ENCODE measurements around the gene NT5DC3. TPM values are rescaled to one million over a fixed set of nuclear protein-coding genes. Genes with fewer than 3 reads are reported as not detected.

The NT5DC3 gene
- total and polyA plus RNA-seq, 9 of the 15 experiments (the other 6 are each of a cell fraction or from before 2014, with no cell fraction given): 6.3 to 33.5 (median 24.5) TPM

DNA sequence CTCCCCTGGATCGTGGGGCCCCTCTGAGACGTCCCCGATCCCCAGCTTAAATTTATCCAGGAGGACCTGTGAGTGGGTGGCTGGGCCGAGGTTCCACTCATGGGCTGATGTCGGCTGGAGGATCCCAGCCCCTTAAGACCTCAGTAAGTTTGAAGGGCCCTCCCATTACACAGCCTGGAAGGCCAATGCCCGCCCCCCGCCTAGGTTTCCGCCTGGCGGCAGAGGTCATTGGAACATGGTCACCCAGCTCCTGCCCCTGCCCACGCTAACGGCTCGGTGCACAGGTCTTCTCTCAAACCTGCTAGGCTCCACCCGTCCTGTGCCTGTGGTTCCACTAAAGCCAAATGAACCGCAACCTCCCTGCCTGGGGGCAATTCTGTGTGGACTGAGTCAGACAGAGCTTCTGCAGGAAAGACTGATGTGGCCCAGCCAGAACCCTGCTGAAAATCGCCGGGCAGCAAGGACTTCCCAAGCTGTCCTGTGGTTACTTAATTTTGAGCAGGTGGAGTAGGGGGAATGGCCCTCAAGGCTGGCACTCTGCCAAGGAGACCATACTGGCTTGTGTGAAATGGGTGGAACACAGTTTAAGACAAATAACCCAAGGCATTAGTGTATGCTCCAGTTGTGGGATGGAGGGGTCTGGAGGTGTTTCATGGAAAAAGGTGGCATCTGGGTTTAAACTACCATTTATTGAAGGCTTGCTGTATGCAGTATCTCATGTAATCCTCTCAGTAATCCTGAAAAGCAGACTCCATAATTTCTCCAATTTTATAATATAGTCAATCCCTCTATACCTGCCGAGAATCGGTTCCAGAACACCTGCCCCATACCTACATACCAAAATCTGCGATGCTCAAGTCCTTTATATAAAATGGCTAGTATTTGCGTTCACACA is 903 bp upstream of the NT5DC3 start (continued):
- TF ChIP-seq, protein P1, sequence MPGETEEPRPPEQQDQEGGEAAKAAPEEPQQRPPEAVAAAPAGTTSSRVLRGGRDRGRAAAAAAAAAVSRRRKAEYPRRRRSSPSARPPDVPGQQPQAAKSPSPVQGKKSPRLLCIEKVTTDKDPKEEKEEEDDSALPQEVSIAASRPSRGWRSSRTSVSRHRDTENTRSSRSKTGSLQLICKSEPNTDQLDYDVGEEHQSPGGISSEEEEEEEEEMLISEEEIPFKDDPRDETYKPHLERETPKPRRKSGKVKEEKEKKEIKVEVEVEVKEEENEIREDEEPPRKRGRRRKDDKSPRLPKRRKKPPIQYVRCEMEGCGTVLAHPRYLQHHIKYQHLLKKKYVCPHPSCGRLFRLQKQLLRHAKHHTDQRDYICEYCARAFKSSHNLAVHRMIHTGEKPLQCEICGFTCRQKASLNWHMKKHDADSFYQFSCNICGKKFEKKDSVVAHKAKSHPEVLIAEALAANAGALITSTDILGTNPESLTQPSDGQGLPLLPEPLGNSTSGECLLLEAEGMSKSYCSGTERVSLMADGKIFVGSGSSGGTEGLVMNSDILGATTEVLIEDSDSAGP (CRISPR knock-in tag; IDR thresholded peaks at IDR 0.05): 0 out of 2 replicates have a peak, but pooled peaks have one; percentile 32
- TF ChIP-seq KLF13 (tag; IDR thresholded peaks at IDR 0.05; ENCODE audit: borderline replicate concordance, low read depth) (no peak), JUN (IDR thresholded peaks at IDR 0.05; ENCODE audit: borderline replicate concordance, low read depth, low read length) (no peak), JUN (CRISPR knock-in tag; IDR thresholded peaks at IDR 0.05; ENCODE audit: borderline replicate concordance) (no peak), SIN3A (IDR thresholded peaks at IDR 0.05; ENCODE audit: borderline replicate concordance in 2 of 2, control insufficient read depth in 1 of 2, low read depth in 2 of 2, low read length in 2 of 2) (no peak; a peak in 1 of 4 replicates), ZFP1 (CRISPR knock-in tag; IDR thresholded peaks at IDR 0.05) (no peak), SMARCC2 (IDR thresholded peaks at IDR 0.05; ENCODE audit: low read depth) (no peak), SIN3B (IDR thresholded peaks at IDR 0.05; ENCODE audit: low read depth) (no peak), KAT2B (IDR thresholded peaks at IDR 0.05; ENCODE audit: low read depth, low read length) (no peak), FUS (optimal IDR thresholded peaks at IDR 0.05; ENCODE audit: low read depth, low read length) (no peak), ILK (tag; IDR thresholded peaks at IDR 0.05; ENCODE audit: borderline replicate concordance, low read depth) (no peak), EGR1 (conservative IDR thresholded peaks at IDR 0.05) (peak; percentile 86), SLC30A9 (CRISPR knock-in tag; IDR thresholded peaks at IDR 0.05) (no peak), GTF2E2 (tag; IDR thresholded peaks at IDR 0.05) (no peak), SMAD2 (IDR thresholded peaks at IDR 0.05; ENCODE audit: low read depth, low read length) (no peak), SMC3 (conservative IDR thresholded peaks at IDR 0.05; ENCODE audit: insufficient read depth, low read depth, low read length) (0 out of 2 replicates have a peak, but pooled peaks have one; percentile 13), GABPA (tag; conservative IDR thresholded peaks at IDR 0.05; ENCODE audit: low read depth) (no peak; the same call in 1 of the 2 replicates)
- TF ChIP-seq, protein P2, sequence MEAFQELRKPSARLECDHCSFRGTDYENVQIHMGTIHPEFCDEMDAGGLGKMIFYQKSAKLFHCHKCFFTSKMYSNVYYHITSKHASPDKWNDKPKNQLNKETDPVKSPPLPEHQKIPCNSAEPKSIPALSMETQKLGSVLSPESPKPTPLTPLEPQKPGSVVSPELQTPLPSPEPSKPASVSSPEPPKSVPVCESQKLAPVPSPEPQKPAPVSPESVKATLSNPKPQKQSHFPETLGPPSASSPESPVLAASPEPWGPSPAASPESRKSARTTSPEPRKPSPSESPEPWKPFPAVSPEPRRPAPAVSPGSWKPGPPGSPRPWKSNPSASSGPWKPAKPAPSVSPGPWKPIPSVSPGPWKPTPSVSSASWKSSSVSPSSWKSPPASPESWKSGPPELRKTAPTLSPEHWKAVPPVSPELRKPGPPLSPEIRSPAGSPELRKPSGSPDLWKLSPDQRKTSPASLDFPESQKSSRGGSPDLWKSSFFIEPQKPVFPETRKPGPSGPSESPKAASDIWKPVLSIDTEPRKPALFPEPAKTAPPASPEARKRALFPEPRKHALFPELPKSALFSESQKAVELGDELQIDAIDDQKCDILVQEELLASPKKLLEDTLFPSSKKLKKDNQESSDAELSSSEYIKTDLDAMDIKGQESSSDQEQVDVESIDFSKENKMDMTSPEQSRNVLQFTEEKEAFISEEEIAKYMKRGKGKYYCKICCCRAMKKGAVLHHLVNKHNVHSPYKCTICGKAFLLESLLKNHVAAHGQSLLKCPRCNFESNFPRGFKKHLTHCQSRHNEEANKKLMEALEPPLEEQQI (IDR thresholded peaks at IDR 0.05): no peak
- TF ChIP-seq, protein P3, sequence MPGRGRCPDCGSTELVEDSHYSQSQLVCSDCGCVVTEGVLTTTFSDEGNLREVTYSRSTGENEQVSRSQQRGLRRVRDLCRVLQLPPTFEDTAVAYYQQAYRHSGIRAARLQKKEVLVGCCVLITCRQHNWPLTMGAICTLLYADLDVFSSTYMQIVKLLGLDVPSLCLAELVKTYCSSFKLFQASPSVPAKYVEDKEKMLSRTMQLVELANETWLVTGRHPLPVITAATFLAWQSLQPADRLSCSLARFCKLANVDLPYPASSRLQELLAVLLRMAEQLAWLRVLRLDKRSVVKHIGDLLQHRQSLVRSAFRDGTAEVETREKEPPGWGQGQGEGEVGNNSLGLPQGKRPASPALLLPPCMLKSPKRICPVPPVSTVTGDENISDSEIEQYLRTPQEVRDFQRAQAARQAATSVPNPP (IDR thresholded peaks at IDR 0.05; ENCODE audit: borderline replicate concordance, insufficient read depth, insufficient read length): no peak
